Left colon (tissue), 2 donors: ENCODE data around the gene FRG2. TPM values are rescaled to one million over a fixed set of nuclear protein-coding genes. Genes with fewer than 3 reads are reported as not detected.
"Not testable (repeated sequence)": the region's sequence is repeated elsewhere in the genome, so short reads cannot be mapped to it uniquely, and the experiment has no call there.

ENCODE experiments used
- ATAC-seq: fragments of 200-7000 bp; cut with Tn5 transposase; one replicate; pipeline ENCODE4 v1.9.1; 2020; ENCODE audit warnings: mild to moderate bottlenecking, moderate library complexity
- DNase-seq, 2 donors: peaks; one replicate each; pipeline ENCODE4 v3.0.0-alpha.2; 2020
- intact Hi-C, 2 donors: fragments of 100-400 bp; cut with DNase I in 1 of 2; cut with micrococcal nuclease in 1 of 2; formaldehyde crosslinking; loops; one replicate each; pipeline versions ENCODE4 v1.11.2 to v1.14.0; 2022; cut with DNase I, micrococcal nuclease
- total RNA-seq, 2 donors: library from RNA; stranded (reverse); fragmentation: NEBNext Ultra II Directional; extraction: Animal tissue kit (Norgen Biotek cat#: 25700); gene quantifications; one replicate each; pipeline ENCODE4 v1.2.1, GENCODE V29; 2021
- donor health status: DM: no; HTN: no; CAD: no.
- donor health status: DM: yes; HTN: yes; CAD: no.

FRG2 gene
- total RNA-seq, 2 donors from 2014 or later, result not detected

DNA sequence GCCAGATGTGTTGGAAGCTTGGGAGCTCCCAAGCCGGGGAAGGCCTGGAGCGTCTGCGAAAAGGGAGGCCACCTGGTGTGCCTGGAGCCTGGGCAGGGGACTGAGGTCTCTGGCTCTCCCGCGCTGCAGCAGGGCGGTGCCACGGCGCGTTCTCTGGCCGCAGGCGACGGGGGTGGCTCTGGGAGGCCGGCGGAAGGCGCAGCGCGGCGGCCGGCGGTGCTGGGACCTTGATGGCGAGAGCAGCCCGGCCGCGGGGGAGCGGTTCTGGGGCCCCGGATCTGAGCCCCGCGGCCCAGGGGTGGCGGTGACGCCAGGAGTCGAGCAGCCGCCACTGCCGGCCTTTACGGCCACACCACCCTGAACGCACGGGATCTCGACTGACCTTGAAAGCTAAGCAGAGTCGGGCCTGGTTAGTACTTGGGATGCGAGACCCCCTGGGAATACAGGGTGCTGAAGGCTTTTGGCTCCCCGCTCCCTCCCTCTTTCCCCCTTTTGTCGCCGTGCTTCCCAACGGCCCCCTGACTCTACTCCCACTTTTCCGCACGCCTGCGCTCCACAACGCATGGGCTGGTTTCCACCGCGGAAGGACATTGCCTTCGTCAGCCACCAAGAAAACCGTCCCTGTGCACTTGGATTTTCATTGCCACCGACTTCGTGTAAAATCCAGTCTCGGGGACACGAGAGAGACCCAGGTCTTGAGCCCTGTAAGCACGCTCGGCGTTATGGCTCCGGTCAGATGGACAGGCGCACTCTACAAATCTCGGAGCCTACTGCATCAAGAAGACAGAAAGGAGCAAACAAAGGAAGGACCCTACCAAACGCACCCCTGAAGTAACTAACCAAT, 9.5 kb downstream of the FRG2 start:
- no peak for ATAC-seq
- DNase-seq, result no peak
- intact Hi-C loops, result no loop called here

DNA sequence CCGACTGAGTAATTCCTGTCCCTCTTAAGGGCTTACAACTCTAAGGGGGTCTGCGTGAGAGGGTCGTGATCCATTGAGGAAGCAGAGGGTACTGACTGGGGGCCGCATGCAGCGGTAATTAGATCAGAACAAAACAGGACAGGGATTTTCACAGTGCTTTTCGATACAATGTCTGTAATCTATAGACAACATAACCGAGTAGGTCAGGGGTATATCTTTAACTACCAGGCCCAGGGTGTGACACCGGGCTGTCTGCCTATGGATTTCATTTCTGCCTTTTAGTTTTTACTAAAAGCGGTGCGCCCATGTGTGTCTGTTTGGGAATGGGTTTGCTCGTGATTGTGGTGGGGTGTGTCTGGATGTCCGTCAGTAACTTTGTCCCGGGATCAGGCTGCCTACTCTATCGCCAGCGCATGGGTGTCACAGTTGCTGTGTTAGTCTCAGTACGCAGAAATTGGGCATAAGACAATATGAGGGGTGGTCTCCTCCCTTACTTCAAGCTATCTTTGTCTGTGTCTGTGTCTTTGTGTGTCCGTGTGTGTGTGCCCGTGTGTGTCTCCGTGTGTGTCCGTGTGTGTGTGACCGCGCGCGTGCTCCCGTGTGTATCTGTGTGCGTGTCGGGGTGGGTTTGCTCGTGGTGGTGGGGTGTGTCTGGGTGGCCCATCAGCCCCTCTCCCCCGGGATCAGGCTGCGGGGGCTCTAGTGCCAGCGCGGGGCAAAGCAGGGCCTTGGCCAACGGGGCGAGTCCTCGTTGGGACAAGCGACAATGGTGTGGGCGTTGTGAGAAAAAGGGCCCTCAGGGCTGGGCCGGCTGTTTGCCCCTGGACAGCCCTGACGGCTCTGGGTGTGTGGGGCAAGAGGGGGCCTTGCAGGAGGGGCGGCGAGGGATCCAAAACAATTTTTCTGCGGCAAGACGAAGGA, 10.4 kb downstream of the FRG2 start:
- ATAC-seq (no peak), DNase-seq (no peak)
- intact Hi-C loops, result no loop called here

DNA sequence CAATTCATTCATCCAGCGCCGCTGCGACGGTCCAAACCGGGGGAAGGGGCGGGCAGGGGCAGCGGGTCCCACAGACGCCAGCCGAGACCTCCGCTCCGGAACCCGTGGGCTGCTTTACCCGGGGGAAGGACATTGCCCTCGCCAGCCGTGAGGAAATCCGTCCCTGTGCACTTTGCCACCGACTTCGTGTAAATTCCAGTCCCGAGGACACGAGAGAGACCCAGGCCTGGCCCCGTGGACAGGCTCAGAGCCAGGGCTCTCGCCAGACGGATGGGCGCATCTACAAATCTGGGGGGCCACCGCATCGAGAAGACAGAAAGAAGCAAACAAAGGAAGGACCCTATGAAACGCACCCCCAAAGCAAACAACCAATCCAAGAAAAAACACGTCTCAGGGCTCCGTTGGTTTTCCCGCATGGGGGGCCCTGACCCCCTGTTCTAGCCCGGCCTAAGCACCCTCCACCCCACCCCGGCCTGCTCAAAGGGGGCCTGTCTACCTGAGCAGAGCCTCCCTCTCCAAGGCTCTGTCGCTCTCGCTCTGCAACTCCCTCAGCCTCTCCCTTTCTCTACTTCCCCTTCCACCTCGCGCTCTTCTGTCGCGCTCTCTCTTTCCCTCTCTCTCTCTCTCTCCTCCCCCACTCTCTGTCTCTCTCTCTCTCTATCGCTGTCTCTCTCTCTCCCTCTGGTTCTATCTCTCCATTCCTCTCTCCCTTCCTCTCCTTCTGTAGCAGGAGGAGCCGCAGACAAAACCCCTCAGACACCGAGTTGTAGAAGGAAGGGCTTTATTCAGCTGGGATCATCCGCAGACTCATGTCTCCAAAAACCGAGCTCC, 11.3 kb downstream of the FRG2 start:
- no peak for ATAC-seq
- intact Hi-C loops, result no loop called here
- no peak for DNase-seq

DNA sequence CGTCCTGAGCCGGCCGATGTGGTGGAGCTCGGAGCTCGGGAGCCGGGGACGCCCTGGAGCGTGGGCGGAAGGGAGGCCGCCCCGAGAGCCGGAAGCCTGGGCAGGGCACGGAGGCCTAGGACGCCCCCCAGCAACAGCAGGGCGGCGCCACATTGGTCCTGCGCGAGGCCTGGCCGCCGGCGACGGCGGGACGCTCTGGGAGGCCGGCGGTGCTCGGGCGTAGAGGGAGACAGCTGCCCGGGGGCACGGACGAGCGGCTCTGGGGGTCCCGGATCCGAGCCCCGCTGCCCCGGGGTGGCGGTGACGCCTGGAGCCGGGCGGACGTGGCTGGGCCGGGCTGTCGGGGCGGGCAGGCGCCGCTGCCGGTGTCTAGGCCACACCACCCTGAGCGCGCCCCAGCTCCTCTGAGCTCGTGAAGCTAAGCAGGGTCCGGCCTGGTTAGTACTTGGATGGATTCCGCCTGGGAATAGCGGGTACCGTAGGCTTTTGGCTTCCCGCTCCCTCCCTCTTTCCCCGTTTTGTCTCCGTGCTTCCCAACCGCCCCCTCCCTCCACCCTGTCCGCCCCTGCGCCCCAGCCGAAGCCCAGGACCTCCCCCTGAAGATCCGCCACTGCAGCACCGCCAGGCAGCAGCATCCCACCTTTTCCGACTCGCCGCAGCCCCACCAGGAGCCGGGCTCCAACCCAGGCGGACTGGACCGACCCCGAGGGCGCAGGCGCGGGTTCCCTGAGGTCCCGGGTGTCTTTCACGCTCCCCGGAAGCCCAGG, 12.1 kb downstream of the FRG2 start:
- no peak for ATAC-seq
- intact Hi-C loops, result no loop called here
- no peak for DNase-seq

DNA sequence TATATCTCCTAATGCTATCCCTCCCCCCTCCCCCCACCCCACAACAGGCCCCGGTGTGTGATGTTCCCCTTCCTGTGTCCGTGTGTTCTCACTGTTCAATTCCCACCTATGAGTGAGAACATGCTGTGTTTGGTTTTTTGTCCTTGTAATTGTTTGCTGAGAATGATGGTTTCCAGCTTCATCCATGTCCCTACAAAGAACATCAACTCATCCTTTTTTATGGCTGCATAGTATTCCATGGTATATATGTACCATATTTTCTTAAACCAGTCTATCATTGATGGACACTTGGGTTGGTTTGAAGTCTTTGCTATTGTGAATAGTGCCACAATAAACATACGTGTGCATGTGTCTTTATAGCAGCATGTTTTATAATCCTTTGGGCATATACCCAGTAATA, 37.1 kb downstream of the FRG2 start:
- ATAC-seq, DNase-seq, intact Hi-C loops: not testable (repeated sequence)

DNA sequence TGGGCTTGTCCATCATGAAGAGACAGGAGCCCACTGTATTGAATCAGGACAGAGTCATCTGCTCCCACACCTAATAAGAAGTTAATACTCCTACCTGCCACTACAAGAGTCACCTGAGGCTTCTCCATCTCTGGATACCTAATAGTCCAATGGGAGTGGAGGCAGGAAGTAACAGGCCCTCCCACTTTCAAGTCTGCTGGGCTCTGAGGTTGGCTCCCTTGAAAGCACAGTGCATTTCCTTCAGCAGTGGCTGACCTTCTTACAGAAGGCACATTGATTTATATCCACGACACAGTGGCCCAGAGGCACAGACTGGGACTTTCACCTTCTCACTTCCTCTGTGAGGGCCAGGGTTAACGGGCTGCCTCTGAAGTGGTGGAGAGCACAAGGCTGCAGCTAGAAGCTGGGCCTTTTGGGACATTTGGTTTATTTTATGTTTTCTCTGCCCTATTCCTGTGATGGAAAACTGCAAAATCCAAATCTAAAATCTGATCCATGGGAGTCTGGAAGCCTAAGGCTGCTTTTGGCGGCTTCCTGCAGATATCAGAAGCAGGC, 38.1 kb downstream of the FRG2 start:
- ATAC-seq, result no peak
- DNase-seq, result no peak
- intact Hi-C loops, result no loop called here

DNA sequence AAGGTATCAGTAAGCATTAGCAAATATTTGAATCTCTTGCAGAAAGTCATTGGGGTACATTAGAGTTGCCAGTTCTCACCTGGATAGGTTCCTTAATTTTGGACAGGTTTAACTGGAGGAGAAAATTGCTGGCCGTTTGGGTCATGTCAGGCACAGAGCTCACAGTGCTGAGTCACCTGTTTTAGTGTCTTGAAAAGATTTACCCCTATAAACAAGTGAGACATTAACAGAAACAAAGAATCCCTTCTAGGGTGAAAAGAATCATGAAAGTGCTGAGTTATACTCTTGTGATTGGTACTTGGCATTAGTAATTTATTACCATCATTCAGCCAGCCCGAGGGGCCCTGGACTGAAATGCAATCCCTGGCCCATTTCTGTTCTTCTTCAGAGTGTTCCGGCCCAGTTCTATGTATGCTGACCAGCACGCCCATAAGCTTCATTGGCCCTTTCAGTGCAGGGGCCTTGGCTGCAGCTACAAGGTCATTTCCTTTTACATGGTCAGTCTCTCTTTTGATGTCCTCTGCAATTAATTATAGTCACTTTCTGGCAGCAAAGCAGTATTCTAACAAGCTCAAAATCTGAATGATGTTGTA, 41.3 kb downstream of the FRG2 start:
- not testable (repeated sequence) for ATAC-seq, DNase-seq

DNA sequence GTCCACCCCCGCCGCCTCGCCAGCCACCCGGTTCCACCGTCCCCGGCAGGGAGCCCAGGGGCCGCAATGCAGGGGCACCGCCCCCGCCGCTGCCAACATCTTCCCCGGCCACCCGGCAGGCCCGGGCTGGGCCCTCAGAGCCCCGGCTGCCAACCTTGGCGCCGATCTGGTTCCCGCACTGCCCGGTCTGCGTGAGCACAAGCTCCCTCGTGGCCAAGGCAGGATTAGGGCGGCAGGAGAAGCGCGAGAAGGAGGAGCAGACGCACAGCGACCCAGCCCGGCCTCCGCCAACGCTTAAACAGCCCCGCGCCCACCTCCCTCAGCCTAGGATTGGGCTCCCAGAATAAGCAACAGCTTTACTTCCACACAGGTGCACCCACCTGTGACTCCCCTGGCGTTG, 42.4 kb downstream of the FRG2 start:
- ATAC-seq, intact Hi-C loops, DNase-seq: not testable (repeated sequence)

More for the DNA sequence above, 41.3 kb downstream of the FRG2 start:
- intact Hi-C loops, result not testable (repeated sequence)

DNA sequence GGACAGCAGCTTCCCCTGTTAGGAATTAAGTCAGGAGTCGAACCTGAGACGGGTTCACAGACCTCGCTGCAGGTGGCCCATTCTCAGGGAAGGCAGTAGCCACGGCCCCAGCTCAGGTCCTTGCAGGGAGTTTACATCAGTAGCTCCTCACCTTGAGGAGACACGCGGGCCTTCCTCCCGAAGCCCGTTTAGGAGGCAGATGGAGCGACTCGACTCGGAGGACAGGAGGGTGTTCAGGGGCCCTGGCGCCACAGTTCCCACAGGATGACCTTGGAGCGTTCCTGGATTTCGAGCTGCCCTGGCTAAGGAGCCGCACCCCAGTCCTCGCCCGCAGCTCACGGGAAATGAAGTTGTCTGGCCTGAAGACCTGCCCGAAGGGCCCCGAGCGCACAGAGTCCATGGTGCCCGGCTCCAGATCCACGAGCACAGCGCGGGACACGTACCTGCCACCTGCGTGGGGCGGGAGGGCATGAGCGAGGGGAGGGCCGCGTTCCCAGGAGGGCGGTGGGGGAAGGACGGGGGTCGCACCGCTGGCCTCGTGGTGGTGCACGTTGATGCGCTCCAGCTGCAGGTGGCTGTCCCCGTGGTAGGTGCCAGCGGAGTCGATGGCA, 43.0 kb downstream of the FRG2 start:
- DNase-seq, ATAC-seq, intact Hi-C loops: not testable (repeated sequence)

DNA sequence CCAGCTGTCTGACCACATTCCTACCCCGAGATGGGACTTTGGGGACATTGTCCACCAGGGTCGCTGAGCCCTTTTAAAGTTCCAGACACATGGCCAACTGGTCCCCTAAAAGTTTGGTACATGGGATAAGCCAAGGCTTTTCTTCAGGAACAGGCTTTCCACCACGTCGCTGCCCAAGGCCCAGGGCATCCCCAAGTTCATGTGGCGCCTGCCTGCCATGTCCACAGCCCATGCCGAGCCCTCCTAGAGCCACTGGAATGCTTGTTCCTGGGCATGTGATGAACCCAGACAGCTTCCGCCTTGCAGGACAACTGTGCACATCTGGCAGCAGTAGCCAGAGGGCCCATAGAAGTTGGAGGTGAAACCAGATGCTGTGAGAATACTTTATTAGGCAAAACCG, 45.1 kb downstream of the FRG2 start:
- no peak for DNase-seq
- intact Hi-C loops, result no loop called here
- no peak for ATAC-seq

DNA sequence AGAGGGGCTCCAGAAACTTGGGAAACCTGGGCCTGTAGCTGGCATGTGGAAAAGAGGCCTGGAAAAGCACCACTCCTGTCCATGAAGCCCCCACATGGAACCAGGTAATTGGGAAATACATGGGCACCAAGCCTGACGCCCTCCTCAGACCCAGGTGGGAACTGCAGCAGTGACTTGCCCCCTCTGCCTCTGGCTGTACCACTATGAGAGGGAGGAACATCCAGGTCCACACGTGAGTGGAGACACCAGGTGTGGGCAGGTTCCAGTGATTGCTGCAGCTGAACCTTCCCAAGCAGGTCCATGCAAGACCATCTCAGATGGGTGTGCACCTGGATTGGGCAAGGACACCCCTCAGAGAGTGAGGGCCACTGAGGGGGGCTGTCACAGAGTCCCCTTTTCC, 46.8 kb downstream of the FRG2 start:
- DNase-seq, intact Hi-C loops, ATAC-seq: not testable (repeated sequence)

DNA sequence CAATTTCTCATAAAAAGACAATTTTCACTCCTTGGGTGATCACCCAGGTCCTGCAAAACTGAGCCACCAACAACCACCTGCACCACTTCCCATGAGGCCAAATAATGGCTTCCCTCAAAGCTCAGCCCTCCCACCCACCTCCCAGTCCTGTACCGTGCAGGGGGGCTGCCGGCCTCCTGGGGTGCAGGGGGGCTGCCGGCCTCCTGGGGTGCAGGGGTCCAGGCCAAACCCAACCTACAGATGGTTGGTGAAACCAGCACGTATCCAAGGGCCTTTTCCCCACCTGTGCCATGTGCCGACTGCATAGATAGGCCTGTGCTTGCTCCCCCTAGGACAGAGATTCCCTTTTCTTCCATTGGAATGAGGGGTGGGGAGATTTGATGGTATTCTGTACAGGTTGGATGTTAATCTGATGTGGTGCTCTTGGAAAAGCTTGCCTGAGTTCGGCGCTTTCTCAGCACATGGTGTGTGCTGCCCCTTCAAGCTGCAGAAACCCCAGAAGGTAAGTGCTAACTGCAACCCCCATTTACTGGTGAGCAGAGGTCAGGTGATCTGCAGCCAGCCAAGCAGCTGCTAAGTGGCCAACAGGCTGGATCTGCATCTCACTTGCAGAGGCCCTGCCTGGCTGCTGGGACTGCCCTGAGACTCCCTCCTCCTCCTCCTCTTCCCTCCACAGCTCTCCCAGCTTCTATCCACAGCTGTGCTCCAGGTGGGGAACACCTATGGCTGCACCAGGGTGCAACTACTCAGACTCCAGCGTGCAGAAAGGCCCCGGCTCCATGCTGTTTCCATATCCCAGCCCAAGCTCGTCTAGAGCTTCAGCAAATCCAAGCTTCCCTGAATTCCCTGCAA, 47.6 kb downstream of the FRG2 start:
- no peak for DNase-seq
- intact Hi-C loops, result no loop called here
- ATAC-seq, result no peak
